OCI-LY7 (cell line): ENCODE data around the gene SRCAP. TPM values are rescaled to one million over a fixed set of nuclear protein-coding genes. Genes with fewer than 3 reads are reported as not detected.

Experiments used
- BruUV-seq: library from RNA; stranded (reverse); fragments of 400-500 nt; replicated peaks from 2 replicates; lab custom pipeline; 2021; lab: Mats Ljungman, UMichigan
- CTCF ChIA-PET: fragments of 300-600 bp; sonication (Branson Sonifier 250); formaldehyde crosslinking; loops from one replicate; lab custom pipeline; 2022; ENCODE audit warnings: antibody characterized with exemption; ENCODE audit not compliant: unreplicated experiment; lab: Charles Lee
- POLR2A ChIA-PET: fragments of 300-600 bp; sonication (Branson Sonifier 250); formaldehyde crosslinking; loops from one replicate; lab custom pipeline; 2022; ENCODE audit warnings: antibody characterized with exemption; lab: Charles Lee
- DNase-seq: peaks from one replicate; pipeline ENCODE4 v3.0.0-alpha.2; 2015; ENCODE audit warnings: low spot score
- H2AFZ ChIP-seq: fragments of 200-600 bp; sonication (generic), shearing (Covaris generic); 2 replicates; pipeline ENCODE4 v1.6.1; 2014; ENCODE audit warnings: mild to moderate bottlenecking, antibody characterized with exemption, low read length, moderate library complexity
- H3K27ac ChIP-seq: fragments of 200-600 bp; sonication (generic); 2 replicates; pipeline ENCODE4 v1.5.1; 2014; ENCODE audit warnings: mixed run types, low read depth, mild to moderate bottlenecking, moderate library complexity, low read length, inconsistent platforms; ENCODE audit not compliant: poor library complexity, severe bottlenecking
- H3K36me3 ChIP-seq: fragments of 200-600 bp; sonication (generic); 2 replicates; pipeline ENCODE4 v1.6.1; 2014; ENCODE audit warnings: mild to moderate bottlenecking, antibody characterized with exemption, low read length, moderate library complexity, mixed read lengths; ENCODE audit not compliant: insufficient read depth
- H3K4me1 ChIP-seq: fragments of 200-600 bp; sonication (generic); 2 replicates; pipeline ENCODE4 v1.5.1; 2014; ENCODE audit warnings: mild to moderate bottlenecking, low read length; ENCODE audit not compliant: insufficient read depth, poor library complexity, severe bottlenecking
- H3K4me2 ChIP-seq: fragments of 200-600 bp; sonication (generic); 2 replicates; pipeline ENCODE4 v1.6.1; 2014; ENCODE audit warnings: mild to moderate bottlenecking, low read length
- H3K4me3 ChIP-seq: fragments of 200-600 bp; sonication (generic); 2 replicates; pipeline ENCODE4 v1.5.1; 2014; ENCODE audit warnings: mild to moderate bottlenecking, low read depth, low read length; ENCODE audit not compliant: poor library complexity, severe bottlenecking
- H3K79me2 ChIP-seq: fragments of 200-600 bp; sonication (generic); 2 replicates; pipeline ENCODE4 v1.6.1; 2016; ENCODE audit warnings: low read depth, mild to moderate bottlenecking, low read length, moderate library complexity, mixed read lengths; ENCODE audit not compliant: insufficient read depth
- H3K9me2 ChIP-seq: fragments of 200-600 bp; sonication (generic); 2 replicates; pipeline ENCODE4 v1.6.1; 2016; ENCODE audit warnings: mild to moderate bottlenecking, low read length, mixed read lengths; ENCODE audit not compliant: insufficient read depth
- H3K9me3 ChIP-seq: fragments of 200-600 bp; sonication (generic); 2 replicates; pipeline ENCODE4 v1.6.1; 2014; ENCODE audit warnings: mild to moderate bottlenecking, mixed run types, low read length, mixed read lengths
- H4K20me1 ChIP-seq: fragments of 200-600 bp; sonication (generic); 2 replicates; pipeline ENCODE4 v1.6.1; 2014; ENCODE audit warnings: mild to moderate bottlenecking, antibody characterized with exemption, low read length, moderate library complexity, mixed read lengths; ENCODE audit not compliant: insufficient read depth
- EZH2phosphoT487 ChIP-seq: fragments of 200-600 bp; sonication (generic); IDR thresholded peaks from 2 replicates; pipeline ENCODE4 v1.6.1; 2018; ENCODE audit warnings: low read depth, borderline replicate concordance, mild to moderate bottlenecking, mixed run types, antibody characterized with exemption, low read length, moderate library complexity, mixed read lengths
- intact Hi-C: fragments of 100-400 bp; cut with micrococcal nuclease; formaldehyde crosslinking; loops from one replicate; pipeline ENCODE4 v1.10.0; 2022; ENCODE audit not compliant: unreplicated experiment
- total RNA-seq, 2 experiments: library from RNA; depleted of rRNA in 1 of 2; stranded (reverse); fragments of >200 nt in 1 of 2; shearing (Covaris generic) in 1 of 2; gene quantifications; 2 replicates each; pipeline ENCODE4 v1.2.3, GENCODE V29; 2014 to 2022
- TF ChIP-seq, protein P1 (sequence below): fragments of 200-600 bp; sonication (generic); conservative IDR thresholded peaks from 2 replicates; pipeline ENCODE4 v1.5.1; 2014; ENCODE audit warnings: mild to moderate bottlenecking, antibody characterized with exemption, low read length, moderate library complexity, mixed read lengths

Gene SRCAP
- total RNA-seq, 2 experiments from 2014 or later, result 41.8 to 93.7 TPM

DNA sequence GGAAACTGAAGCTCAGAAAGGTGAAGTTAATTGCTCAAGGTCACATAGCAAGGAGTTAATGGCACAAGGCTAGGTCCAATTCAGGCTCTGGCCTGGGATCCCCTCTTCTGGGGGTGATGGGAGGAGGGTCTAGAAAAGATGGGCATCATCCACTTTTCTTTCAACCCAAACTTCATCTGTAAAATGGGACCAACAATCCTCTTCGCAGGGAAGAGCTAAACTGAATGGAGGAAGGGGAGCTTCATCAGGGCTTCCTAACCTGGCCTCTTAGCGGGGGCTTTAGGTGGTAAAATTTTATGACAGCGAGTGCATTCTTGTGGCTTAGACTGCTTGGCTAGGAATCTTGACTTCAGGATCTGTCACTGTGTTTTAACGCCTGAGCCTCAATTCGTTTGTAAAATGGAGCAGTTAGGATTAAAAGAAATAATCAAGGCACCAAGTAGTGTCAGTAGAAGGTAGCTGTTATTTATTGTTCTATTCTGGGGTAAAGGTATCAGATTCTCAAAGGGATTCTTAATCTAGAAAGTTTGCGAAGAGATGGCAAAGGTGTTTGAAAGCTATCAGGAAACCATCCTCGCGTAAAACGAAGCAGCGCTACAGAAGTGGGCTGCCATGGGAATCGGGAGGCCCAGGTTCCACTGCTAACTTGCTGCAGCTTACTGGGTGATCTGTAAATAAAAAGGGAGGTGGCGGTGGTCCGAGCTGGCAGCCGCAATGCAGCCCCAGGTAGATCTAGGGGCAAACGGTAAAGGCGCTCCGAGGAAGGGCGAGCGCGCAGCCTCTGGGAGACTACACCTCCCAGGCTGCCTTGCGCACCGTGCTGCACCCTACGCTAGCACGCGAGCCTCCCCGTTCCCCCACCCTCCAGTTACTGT is 1.5 kb upstream of the SRCAP start:
- Histone ChIP-seq H3K4me3 (peak overlapping the region; percentile 97), H3K79me2 (peaks cover 30% of the 10 kb centered on the region), H3K27ac (peak overlapping the region; percentile 87), H3K9me2 (no peaks in the 10 kb centered on the region), H3K4me1 (peaks cover 26% of the 10 kb centered on the region), H4K20me1 (no peaks in the 10 kb centered on the region; the same call in 1 of the 2 replicates), H2AFZ (peak overlapping the region; percentile 76), H3K36me3 (peaks cover 33% of the 10 kb centered on the region), H3K9me3 (no peaks in the 10 kb centered on the region), H3K4me2 (peak overlapping the region; percentile 83)
- POLR2A ChIA-PET, result interaction anchor here (0.6 to 1.6 kb wide), 7 partner anchors 9 to 266 kb away, joined by 3 to 5 read pairs (median 4); partner anchors contain the start of gene FBRS
- BruUV-seq, result TSS peak; percentile 87
- TF ChIP-seq, protein P1, sequence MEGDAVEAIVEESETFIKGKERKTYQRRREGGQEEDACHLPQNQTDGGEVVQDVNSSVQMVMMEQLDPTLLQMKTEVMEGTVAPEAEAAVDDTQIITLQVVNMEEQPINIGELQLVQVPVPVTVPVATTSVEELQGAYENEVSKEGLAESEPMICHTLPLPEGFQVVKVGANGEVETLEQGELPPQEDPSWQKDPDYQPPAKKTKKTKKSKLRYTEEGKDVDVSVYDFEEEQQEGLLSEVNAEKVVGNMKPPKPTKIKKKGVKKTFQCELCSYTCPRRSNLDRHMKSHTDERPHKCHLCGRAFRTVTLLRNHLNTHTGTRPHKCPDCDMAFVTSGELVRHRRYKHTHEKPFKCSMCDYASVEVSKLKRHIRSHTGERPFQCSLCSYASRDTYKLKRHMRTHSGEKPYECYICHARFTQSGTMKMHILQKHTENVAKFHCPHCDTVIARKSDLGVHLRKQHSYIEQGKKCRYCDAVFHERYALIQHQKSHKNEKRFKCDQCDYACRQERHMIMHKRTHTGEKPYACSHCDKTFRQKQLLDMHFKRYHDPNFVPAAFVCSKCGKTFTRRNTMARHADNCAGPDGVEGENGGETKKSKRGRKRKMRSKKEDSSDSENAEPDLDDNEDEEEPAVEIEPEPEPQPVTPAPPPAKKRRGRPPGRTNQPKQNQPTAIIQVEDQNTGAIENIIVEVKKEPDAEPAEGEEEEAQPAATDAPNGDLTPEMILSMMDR, result no peak
- no peak for TF ChIP-seq EZH2phosphoT487
- peak; percentile 13 for DNase-seq
- intact Hi-C loops, result loop anchor here (1.0 to 2.0 kb wide), 5 partner anchors 39 to 225 kb away; partner anchors contain the start of genes FBRS, ITGAL, PHKG2 and PRR14
- CTCF ChIA-PET, result interaction anchor here (0.5 to 1.6 kb wide), 3 partner anchors 38 to 633 kb away, joined by 4 to 14 read pairs (median 10); partner anchors contain the start of genes FBRS and PHKG2

DNA sequence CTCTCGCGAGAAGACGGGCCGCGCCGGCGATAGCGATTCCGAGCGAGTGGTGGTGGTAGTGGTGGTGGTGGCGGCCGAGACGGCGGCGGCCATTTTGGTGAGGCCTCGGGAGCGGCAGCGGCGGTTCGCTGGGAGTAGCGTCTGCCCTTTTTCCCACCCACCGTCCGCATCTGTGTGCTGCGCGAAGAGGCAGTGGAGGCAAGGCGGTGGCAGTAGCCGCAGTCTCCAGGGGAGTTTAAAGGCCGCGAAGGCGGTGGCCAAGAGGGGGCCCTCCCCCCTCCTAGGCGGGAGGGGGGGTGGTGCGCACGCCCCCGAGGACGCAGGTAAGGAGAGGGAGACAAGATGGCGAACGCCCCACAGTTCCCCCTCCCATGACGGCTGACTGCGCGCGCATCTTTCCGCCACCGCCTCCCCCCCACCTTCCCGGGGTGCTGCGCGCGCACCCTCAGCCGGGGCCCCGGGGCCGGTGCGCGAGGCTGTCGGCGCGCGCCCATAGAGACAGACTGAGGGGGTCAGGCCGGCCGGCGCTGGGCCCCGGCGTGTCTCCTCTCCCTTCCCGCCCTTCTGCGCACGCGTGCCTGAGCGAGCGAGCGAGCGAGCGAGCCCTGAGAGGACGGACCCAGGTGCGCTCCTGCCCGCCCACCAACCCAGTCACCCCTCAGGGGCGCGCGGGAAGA is 694 bp upstream of the SRCAP start:
- POLR2A ChIA-PET, result interaction anchor here (0.6 to 1.6 kb wide), 7 partner anchors 8 to 266 kb away, joined by 3 to 5 read pairs (median 4); partner anchors contain the start of gene FBRS
- H3K4me2 ChIP-seq, result peak overlapping the region; percentile 99
- no TSS peak for BruUV-seq

More for the DNA sequence above, 694 bp upstream of the SRCAP start:
- peak overlapping the region; percentile 97 for H3K4me3 ChIP-seq
- intact Hi-C loops, result loop anchor here (1.0 to 2.0 kb wide), 5 partner anchors 40 to 225 kb away; partner anchors contain the start of genes FBRS, ITGAL, PHKG2 and PRR14
- TF ChIP-seq EZH2phosphoT487, result no peak
- TF ChIP-seq, protein P1, result no peak
- peak overlapping the region; percentile 87 for H3K27ac ChIP-seq
- CTCF ChIA-PET, result interaction anchor here (1.6 kb wide), 1 partner anchor 39 kb away, joined by 10 read pairs; the partner anchor contains the start of gene FBRS
- H3K9me3 ChIP-seq, result no peaks in the 10 kb centered on the region
- peak; percentile 99 for DNase-seq
- H2AFZ ChIP-seq, result peak overlapping the region; percentile 47; the same call in 1 of the 2 replicates
- H3K79me2 ChIP-seq, result peaks cover 30% of the 10 kb centered on the region
- H4K20me1 ChIP-seq, result no peaks in the 10 kb centered on the region; the same call in 1 of the 2 replicates
- peaks cover 40% of the 10 kb centered on the region for H3K36me3 ChIP-seq
- H3K4me1 ChIP-seq, result peaks cover 26% of the 10 kb centered on the region
- no peaks in the 10 kb centered on the region for H3K9me2 ChIP-seq
